Keratinocyte (primary cell): Measurements from ENCODE around the gene ZNF70. TPM values are rescaled to one million over a fixed set of nuclear protein-coding genes. Genes with fewer than 3 reads are reported as not detected.

Experiments used
- DNase-seq: peaks from one replicate; pipeline ENCODE4 v3.0.0-alpha.2; 2011; ENCODE audit warnings: low read depth, missing footprints, low spot score
- FAIRE-seq: peaks from 2 replicates; lab custom pipeline; 2011; peaks lifted over from hg19 to GRCh38; lab: Jason Lieb, UNC
- H2AFZ ChIP-seq: 2 replicates; pipeline ENCODE4 v1.6.0; 2012; ENCODE audit warnings: low read length, control low read depth, inconsistent platforms; ENCODE audit not compliant: control insufficient read depth
- H3K27ac ChIP-seq: 2 replicates; pipeline ENCODE4 v1.5.1; 2011; ENCODE audit warnings: low read length; ENCODE audit not compliant: control insufficient read depth, insufficient read depth
- H3K27me3 ChIP-seq: 3 replicates; pipeline ENCODE4 v1.6.0; 2011; ENCODE audit warnings: low read length; ENCODE audit not compliant: control insufficient read depth, insufficient read depth; ENCODE audit errors: extremely low read depth
- H3K36me3 ChIP-seq, 2 experiments: 2 replicates in 1 of 2; 3 replicates in 1 of 2; pipeline ENCODE4 v1.5.1; 2011; ENCODE audit warnings: low read length in 2 of 2, mild to moderate bottlenecking in 1 of 2; ENCODE audit not compliant: control insufficient read depth in 2 of 2, insufficient read depth in 2 of 2; ENCODE audit errors: extremely low read depth in 1 of 2
- H3K4me1 ChIP-seq: 3 replicates; pipeline ENCODE4 v1.5.1; 2011; ENCODE audit warnings: low read length; ENCODE audit not compliant: control insufficient read depth, insufficient read depth; ENCODE audit errors: extremely low read depth
- H3K4me2 ChIP-seq: 3 replicates; pipeline ENCODE4 v1.6.0; 2011; ENCODE audit warnings: low read depth, low read length; ENCODE audit not compliant: control insufficient read depth, insufficient read depth; ENCODE audit errors: extremely low read depth
- H3K4me3 ChIP-seq, 3 experiments: fragments of 200-600 bp in 1 of 3; sonication (generic) in 1 of 3; 2 replicates in 2 of 3; 3 replicates in 1 of 3; pipeline ENCODE4 v1.5.1; 2011 to 2016; ENCODE audit warnings: low read length in 3 of 3, mild to moderate bottlenecking in 3 of 3, control low read depth in 2 of 3, inconsistent platforms in 1 of 3, low read depth in 1 of 3, mixed read lengths in 1 of 3, mixed run types in 1 of 3, moderate library complexity in 1 of 3; ENCODE audit not compliant: control insufficient read depth in 2 of 3, insufficient read depth in 2 of 3; ENCODE audit errors: extremely low read depth in 1 of 3
- H3K79me2 ChIP-seq: 2 replicates; pipeline ENCODE4 v1.6.0; 2012; ENCODE audit warnings: low read length; ENCODE audit not compliant: control insufficient read depth, insufficient read depth
- H3K9ac ChIP-seq: 3 replicates; pipeline ENCODE4 v1.6.0; 2011; ENCODE audit warnings: low read length; ENCODE audit not compliant: control insufficient read depth, insufficient read depth; ENCODE audit errors: extremely low read depth
- H3K9me1 ChIP-seq: 3 replicates; pipeline ENCODE4 v1.6.0; 2011; ENCODE audit warnings: low read length; ENCODE audit not compliant: control insufficient read depth, insufficient read depth; ENCODE audit errors: extremely low read depth
- H3K9me3 ChIP-seq: 2 replicates; pipeline ENCODE4 v1.5.1; 2012; ENCODE audit warnings: low read depth, low read length; ENCODE audit not compliant: control insufficient read depth
- H4K20me1 ChIP-seq: 3 replicates; pipeline ENCODE4 v1.6.0; 2011; ENCODE audit warnings: low read length; ENCODE audit not compliant: control insufficient read depth, insufficient read depth; ENCODE audit errors: extremely low read depth
- CTCF ChIP-seq, 3 experiments: IDR thresholded peaks in 1 of 3; conservative IDR thresholded peaks in 1 of 3; optimal IDR thresholded peaks in 1 of 3; 2 replicates in 2 of 3; 3 replicates in 1 of 3; pipeline versions ENCODE3 to v1.5.1; 2011; ENCODE audit warnings: low read length in 3 of 3, mild to moderate bottlenecking in 3 of 3, moderate library complexity in 2 of 3, control low read depth in 1 of 3, inconsistent platforms in 1 of 3; ENCODE audit not compliant: insufficient read depth in 2 of 3; ENCODE audit errors: extremely low read depth in 1 of 3
- EZH2 ChIP-seq: IDR thresholded peaks from one replicate; pipeline ENCODE4 v1.6.1; 2012; ENCODE audit warnings: inconsistent platforms, mild to moderate bottlenecking, low read length, moderate library complexity
- dilution Hi-C: fragments of 300-500 bp; cut with MboI; formaldehyde crosslinking; loops from one replicate; pipeline ENCODE4 v1.7.0; 2020; ENCODE audit warnings: low sequenced_read_pairs; ENCODE audit not compliant: extremely low pct_ligation_motif_present
- polyA plus RNA-seq, 5 experiments: library from polyadenylated mRNA; depleted of rRNA in 3 of 5; stranded (reverse) in 3 of 5; stranded (forward) in 1 of 5; unstranded in 1 of 5; fragments of >200 nt; gene quantifications; 1 replicate in 1 of 5; 2 replicates in 3 of 5; 3 replicates in 1 of 5; pipeline versions ENCODE4 v1.2.1 to v1.2.3, GENCODE V29; 2011 to 2012; ENCODE audit warnings: missing spikeins in 2 of 5, low read depth in 1 of 5, low replicate concordance in 1 of 5

Gene ZNF70
- polyA plus RNA-seq, 1 donor (not counting 4 experiments of a cell fraction or from before 2014, with no cell fraction given) = 0.55 TPM

GRCh38 chr22:23779083-23779482 lies 28.2 kb upstream of the ZNF70 start:
- no peaks in the 10 kb centered on the region for H3K9me1 ChIP-seq
- H3K4me1 ChIP-seq = peaks cover 15% of the 10 kb centered on the region
- no peak overlapping the region for H3K4me2 ChIP-seq
- H3K27ac ChIP-seq = no peak overlapping the region
- H2AFZ ChIP-seq = no peak overlapping the region
- H3K36me3 ChIP-seq = no peaks in the 10 kb centered on the region
- H4K20me1 ChIP-seq = no peaks in the 10 kb centered on the region
- peaks cover 1% of the 10 kb centered on the region for H3K27me3 ChIP-seq
- dilution Hi-C loops = no loop called here
- H3K79me2 ChIP-seq = no peaks in the 10 kb centered on the region
- H3K9me3 ChIP-seq = no peaks in the 10 kb centered on the region
- no peak for TF ChIP-seq EZH2
- no peak for TF ChIP-seq CTCF (optimal IDR thresholded peaks at IDR 0.05 in 1 of 3, IDR thresholded peaks at IDR 0.05 in 1 of 3, conservative IDR thresholded peaks at IDR 0.05 in 1 of 3; ENCODE audit: extremely low read depth in 1 of 3, insufficient read depth in 2 of 3, low read length in 3 of 3)
- FAIRE-seq (no peak), DNase-seq (no peak)
- H3K9ac ChIP-seq = no peak overlapping the region
- H3K4me3 ChIP-seq = no peak overlapping the region

GRCh38 chr22:23778577-23778900 lies 27.6 kb upstream of the ZNF70 start:
- no peak for FAIRE-seq
- no peak overlapping the region for H3K4me2 ChIP-seq
- no peaks in the 10 kb centered on the region for H3K9me3 ChIP-seq
- H3K27ac ChIP-seq = no peak overlapping the region
- peaks cover 5% of the 10 kb centered on the region for H3K27me3 ChIP-seq
- no peak overlapping the region for H3K4me3 ChIP-seq
- H3K79me2 ChIP-seq = no peaks in the 10 kb centered on the region
- dilution Hi-C loops = no loop called here
- H4K20me1 ChIP-seq = no peaks in the 10 kb centered on the region
- TF ChIP-seq CTCF (optimal IDR thresholded peaks at IDR 0.05 in 1 of 3, IDR thresholded peaks at IDR 0.05 in 1 of 3, conservative IDR thresholded peaks at IDR 0.05 in 1 of 3; ENCODE audit: extremely low read depth in 1 of 3, insufficient read depth in 2 of 3, low read length in 3 of 3) (no peak), EZH2 (no peak)
- DNase-seq = no peak
- H3K9ac ChIP-seq = no peak overlapping the region
- H3K4me1 ChIP-seq = peaks cover 15% of the 10 kb centered on the region
- H2AFZ ChIP-seq = no peak overlapping the region
- no peaks in the 10 kb centered on the region for H3K36me3 ChIP-seq
- no peaks in the 10 kb centered on the region for H3K9me1 ChIP-seq
